Stimulated activated CD8-positive, alpha-beta memory T cell treated with anti-CD3 and anti-CD28 coated beads, Interleukin-12 subunit alpha, Interleukin-12 subunit beta, amount 100 ng/mL, for 4 hours (primary cell): Measurements from ENCODE around the gene TFRC.
"Not testable (repeated sequence)": the region's sequence is repeated elsewhere in the genome, so short reads cannot be mapped to it uniquely, and the experiment has no call there.

Experiments
- DNase-seq: peaks from one replicate; pipeline ENCODE4 v3.0.0-alpha.2; 2020; ENCODE audit warnings: low read depth

Gene TFRC

GRCh38 chr3:196004359-196005052, 77.4 kb downstream of the TFRC start:
- DNase-seq: not testable (repeated sequence)

GRCh38 chr3:196003611-196004010, 78.3 kb downstream of the TFRC start:
- no peak for DNase-seq

DNA sequence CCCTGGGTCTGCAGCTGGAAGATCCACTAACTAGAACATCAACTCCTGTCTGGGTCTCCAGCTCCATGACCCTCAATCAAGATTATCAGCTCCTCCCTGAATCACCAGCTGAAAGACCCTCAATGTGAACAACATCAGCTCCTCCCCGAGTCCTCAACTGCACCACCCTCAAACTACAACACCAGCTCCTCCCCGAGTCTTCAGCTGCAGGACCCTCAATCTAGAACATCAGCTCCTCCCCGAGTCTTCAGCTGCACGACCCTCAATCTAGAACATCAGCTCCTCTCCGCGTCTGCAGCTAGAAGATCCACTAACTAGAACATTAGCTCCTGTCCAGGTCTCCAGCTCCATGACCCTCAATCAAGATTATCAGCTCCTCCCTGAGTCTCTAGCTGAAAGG, 79.2 kb downstream of the TFRC start:
- DNase-seq: not testable (repeated sequence)

DNA sequence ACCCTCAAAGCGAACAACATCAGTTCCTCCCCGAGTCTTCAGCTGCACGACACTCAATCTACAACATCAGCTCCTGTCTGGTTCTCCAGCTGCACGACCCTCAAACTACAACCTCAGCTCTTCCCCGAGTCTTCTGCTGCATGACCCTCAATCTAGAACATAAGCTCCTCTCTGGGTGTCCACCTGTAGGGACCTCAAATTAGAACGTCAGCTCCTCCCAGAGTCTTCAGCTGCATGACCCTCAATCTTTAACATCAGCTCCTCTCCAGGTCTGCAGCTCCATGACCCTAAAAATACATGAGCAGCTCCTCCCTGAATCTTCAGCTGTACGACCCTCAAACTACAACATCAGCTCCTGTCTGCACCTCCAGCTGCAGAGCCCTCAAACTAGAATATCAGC, 80.7 kb downstream of the TFRC start:
- DNase-seq: not testable (repeated sequence)

DNA sequence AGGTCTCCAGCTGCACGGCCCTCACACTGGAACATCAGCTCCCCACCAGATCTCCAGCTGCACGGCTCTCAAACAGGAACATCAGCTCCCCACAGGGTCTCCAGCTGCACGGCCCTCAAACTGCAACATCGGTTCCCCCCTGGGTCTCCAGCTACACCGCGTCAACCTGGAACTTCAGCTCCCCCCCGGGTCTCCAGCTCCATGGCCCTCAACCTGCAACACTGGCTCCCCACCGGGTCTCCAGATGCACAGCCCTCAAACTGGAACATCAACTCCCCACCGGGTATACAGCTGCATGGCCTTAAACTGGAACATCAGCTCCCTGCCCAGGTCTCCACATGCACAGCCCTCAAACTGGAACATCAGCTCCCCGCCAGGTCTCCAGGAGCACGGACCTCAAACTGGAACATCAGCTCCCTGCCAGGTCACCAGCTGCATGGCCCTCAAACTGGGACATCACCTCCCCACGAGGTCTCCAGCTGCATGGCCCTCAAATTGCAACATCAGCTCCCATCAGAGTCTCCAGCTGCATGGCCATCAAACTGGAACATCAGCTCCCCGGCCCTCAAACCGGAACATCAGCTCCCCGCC, 81.4 kb downstream of the TFRC start:
- DNase-seq: not testable (repeated sequence)

DNA sequence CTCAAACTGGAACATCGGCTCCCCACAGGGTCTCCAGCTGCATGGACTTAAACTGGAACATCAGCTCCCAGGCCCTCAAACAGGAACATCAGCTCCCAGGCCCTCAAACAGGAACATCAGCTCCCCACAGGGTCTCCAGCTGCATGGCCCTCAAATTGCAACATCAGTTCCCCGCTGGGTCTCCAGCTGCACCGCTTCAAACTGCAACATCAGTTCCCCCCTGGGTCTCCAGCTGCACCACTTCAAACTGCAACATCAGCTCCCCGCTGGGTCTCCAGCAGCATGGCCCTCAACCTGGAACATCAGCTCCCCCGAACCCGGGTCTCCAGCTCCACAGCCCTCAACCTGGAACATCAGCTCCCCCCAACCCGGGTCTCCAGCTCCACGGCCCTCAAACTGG, 82.0 kb downstream of the TFRC start:
- no peak for DNase-seq
